HEK293T (cell line): Measurements from ENCODE around the gene RPS3A.

Experiments used
- CTCF ChIA-PET: fragments of 350-600 bp; formaldehyde crosslinking; extraction: SDS; loops from one replicate; lab custom pipeline; 2021; ENCODE audit warnings: antibody characterized with exemption, inconsistent platforms; lab: Yijun Ruan, JAX
- POLR2A ChIA-PET: fragments of 350-600 bp; formaldehyde crosslinking; extraction: SDS; loops from one replicate; lab custom pipeline; 2020; ENCODE audit warnings: antibody characterized with exemption, inconsistent platforms; lab: Yijun Ruan, JAX
- DNase-seq: peaks from one replicate; pipeline ENCODE4 v3.0.0; 2012; ENCODE audit warnings: mixed read lengths; ENCODE audit errors: extremely low spot score
- ARNT ChIP-seq: fragments of 450-650 bp; IDR thresholded peaks from 2 replicates; pipeline ENCODE4 v1.6.1; 2017; ENCODE audit warnings: mild to moderate bottlenecking
- BHLHE40 ChIP-seq: fragments of 450-650 bp; IDR thresholded peaks from 2 replicates; pipeline ENCODE4 v1.6.1; 2016; ENCODE audit warnings: mild to moderate bottlenecking, moderate library complexity, borderline replicate concordance
- CTBP1 ChIP-seq: fragments of 450-650 bp; IDR thresholded peaks from 2 replicates; pipeline ENCODE4 v1.6.1; 2016; ENCODE audit warnings: borderline replicate concordance
- ELF4 ChIP-seq: fragments of 450-650 bp; IDR thresholded peaks from 2 replicates; pipeline ENCODE4 v1.6.1; 2017; ENCODE audit warnings: antibody characterized with exemption
- FOXA1 ChIP-seq: fragments of 450-650 bp; IDR thresholded peaks from 2 replicates; pipeline ENCODE4 v1.6.1; 2016; ENCODE audit warnings: mild to moderate bottlenecking
- FOXK2 ChIP-seq: fragments of 450-650 bp; IDR thresholded peaks from 2 replicates; pipeline ENCODE4 v1.6.1; 2016; ENCODE audit warnings: mild to moderate bottlenecking
- FOXM1 ChIP-seq: fragments of 450-650 bp; IDR thresholded peaks from 2 replicates; pipeline ENCODE4 v1.6.1; 2017; ENCODE audit warnings: mild to moderate bottlenecking, borderline replicate concordance
- HDGF ChIP-seq: fragments of 450-650 bp; IDR thresholded peaks from 2 replicates; pipeline ENCODE4 v1.6.1; 2017; ENCODE audit warnings: antibody characterized with exemption, borderline replicate concordance
- L3MBTL2 ChIP-seq: fragments of 450-650 bp; conservative IDR thresholded peaks from 2 replicates; pipeline ENCODE4 v1.6.1; 2016; ENCODE audit warnings: mild to moderate bottlenecking
- LEF1 ChIP-seq: fragments of 450-650 bp; IDR thresholded peaks from 2 replicates; pipeline ENCODE4 v1.6.1; 2017; ENCODE audit warnings: mild to moderate bottlenecking, borderline replicate concordance
- NFRKB ChIP-seq: fragments of 450-650 bp; IDR thresholded peaks from 2 replicates; pipeline ENCODE4 v1.6.1; 2016; ENCODE audit warnings: mild to moderate bottlenecking, moderate library complexity
- SP1 ChIP-seq: fragments of 450-650 bp; IDR thresholded peaks from 2 replicates; pipeline ENCODE4 v1.6.1; 2017
- SUZ12 ChIP-seq: fragments of 450-650 bp; IDR thresholded peaks from 2 replicates; pipeline ENCODE4 v1.6.1; 2016; ENCODE audit warnings: mild to moderate bottlenecking
- TARDBP ChIP-seq: fragments of 450-650 bp; IDR thresholded peaks from 2 replicates; pipeline ENCODE4 v1.6.1; 2016
- ZNF384 ChIP-seq: fragments of 450-650 bp; IDR thresholded peaks from 2 replicates; pipeline ENCODE4 v1.6.1; 2016
- TF ChIP-seq, protein P1 (sequence below): fragments of 450-650 bp; IDR thresholded peaks from 2 replicates; pipeline ENCODE4 v1.6.1; 2016

Gene RPS3A

DNA sequence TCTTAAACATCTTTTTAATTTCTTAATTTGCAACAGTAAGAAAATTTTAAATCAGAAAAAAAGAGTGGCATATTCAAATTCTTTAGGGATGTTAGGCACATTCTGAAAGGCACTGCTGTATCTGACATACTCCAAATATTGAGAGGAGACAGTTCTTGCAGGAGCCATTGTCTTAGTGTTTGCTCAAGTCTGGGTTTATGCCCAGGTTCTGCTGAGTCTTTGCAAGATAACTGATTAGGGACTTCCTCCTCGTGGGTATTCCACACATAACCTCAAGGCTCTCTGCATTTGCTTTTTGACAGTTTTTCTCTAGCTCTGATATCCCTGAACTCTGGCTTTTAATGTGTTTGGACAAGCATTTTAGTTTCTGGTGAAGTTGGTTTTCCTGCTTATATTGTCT, 52.6 kb downstream of the RPS3A start:
- CTCF ChIA-PET = interaction anchor here (0.9 kb wide), 1 partner anchor 35 kb away, joined by 5 read pairs; no protein-coding TSS in a partner anchor
- TF ChIP-seq CTBP1 = no peak
- TF ChIP-seq FOXK2 = no peak
- TF ChIP-seq FOXM1 = no peak
- TF ChIP-seq BHLHE40 = no peak
- TF ChIP-seq LEF1 = no peak
- no peak for TF ChIP-seq ZNF384
- no peak for TF ChIP-seq TARDBP
- no peak for TF ChIP-seq ELF4
- TF ChIP-seq, protein P1, sequence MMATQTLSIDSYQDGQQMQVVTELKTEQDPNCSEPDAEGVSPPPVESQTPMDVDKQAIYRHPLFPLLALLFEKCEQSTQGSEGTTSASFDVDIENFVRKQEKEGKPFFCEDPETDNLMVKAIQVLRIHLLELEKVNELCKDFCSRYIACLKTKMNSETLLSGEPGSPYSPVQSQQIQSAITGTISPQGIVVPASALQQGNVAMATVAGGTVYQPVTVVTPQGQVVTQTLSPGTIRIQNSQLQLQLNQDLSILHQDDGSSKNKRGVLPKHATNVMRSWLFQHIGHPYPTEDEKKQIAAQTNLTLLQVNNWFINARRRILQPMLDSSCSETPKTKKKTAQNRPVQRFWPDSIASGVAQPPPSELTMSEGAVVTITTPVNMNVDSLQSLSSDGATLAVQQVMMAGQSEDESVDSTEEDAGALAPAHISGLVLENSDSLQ = no peak
- TF ChIP-seq ARNT = no peak
- TF ChIP-seq SP1 = no peak
- no peak for TF ChIP-seq SUZ12
- TF ChIP-seq FOXA1 = no peak
- no peak for TF ChIP-seq NFRKB
- POLR2A ChIA-PET = no interaction called here
- no peak for DNase-seq

DNA sequence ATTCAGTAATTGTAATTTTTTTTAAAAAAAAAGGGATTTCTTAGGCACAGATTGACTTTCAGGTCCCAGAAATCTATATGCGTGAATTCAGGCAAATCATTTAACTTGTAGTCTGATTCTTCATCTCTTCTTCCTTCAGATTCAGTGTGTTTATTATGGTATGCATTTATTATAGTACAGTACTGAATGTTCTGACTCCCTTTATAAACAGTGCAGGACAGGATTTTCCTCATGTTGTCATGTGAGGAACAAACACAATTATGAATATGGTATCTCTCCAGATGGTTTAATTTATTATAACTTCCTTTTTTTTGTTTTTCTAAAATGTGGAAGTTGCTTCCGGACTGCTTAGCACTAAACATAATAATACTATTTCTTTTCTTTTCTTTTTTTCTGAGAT, 54.2 kb downstream of the RPS3A start:
- no peak for TF ChIP-seq ZNF384
- TF ChIP-seq NFRKB = no peak
- no peak for TF ChIP-seq CTBP1
- TF ChIP-seq, protein P1 = no peak
- no peak for TF ChIP-seq TARDBP
- no peak for TF ChIP-seq BHLHE40
- TF ChIP-seq ARNT = no peak
- TF ChIP-seq L3MBTL2 = no peak
- no peak for TF ChIP-seq LEF1
- no peak for TF ChIP-seq SUZ12
- no peak for TF ChIP-seq HDGF
- TF ChIP-seq ELF4 = no peak
- no peak for TF ChIP-seq FOXA1
- TF ChIP-seq FOXK2 = no peak
- ChIA-PET CTCF (no interaction called here), POLR2A (no interaction called here)
- no peak for DNase-seq
